ENCODE data around the gene CA10. TPM values are rescaled to one million over a fixed set of nuclear protein-coding genes. Genes with fewer than 3 reads are reported as not detected.

CA10 gene
- total RNA-seq, 1 donor, result not detected

GRCh38 chr17:51908841-51909537, 249.5 kb downstream of the CA10 start:
- TF ChIP-seq CTCF (IDR thresholded peaks at IDR 0.05; ENCODE audit: extremely low read depth, low read depth, low read length), result no peak
- Histone ChIP-seq H3K27ac (ENCODE audit: low read depth, low read length) (no peak overlapping the region), H3K4me2 (ENCODE audit: insufficient read depth, low read length) (no peak overlapping the region), H4K20me1 (ENCODE audit: insufficient read depth, low read length) (no peaks in the 10 kb centered on the region), H3K36me3 (ENCODE audit: insufficient read depth, low read length) (no peaks in the 10 kb centered on the region), H2AFZ (ENCODE audit: low read length) (no peak overlapping the region), H3K4me3 (ENCODE audit: insufficient read depth, low read length) (no peak overlapping the region), H3K9me3 (ENCODE audit: low read depth, low read length) (no peaks in the 10 kb centered on the region), H3K79me2 (ENCODE audit: insufficient read depth, low read length) (no peaks in the 10 kb centered on the region), H3K27me3 (ENCODE audit: insufficient read depth, low read length) (no peaks in the 10 kb centered on the region), H3K4me1 (ENCODE audit: insufficient read depth, low read length) (no peaks in the 10 kb centered on the region)
- DNase-seq (ENCODE audit: insufficient read length, low spot score, missing footprints), result no peak

GRCh38 chr17:51907041-51907440, 251.5 kb downstream of the CA10 start:
- Histone ChIP-seq H4K20me1 (ENCODE audit: insufficient read depth, low read length) (no peaks in the 10 kb centered on the region), H3K79me2 (ENCODE audit: insufficient read depth, low read length) (no peaks in the 10 kb centered on the region), H3K4me3 (ENCODE audit: insufficient read depth, low read length) (no peak overlapping the region), H3K27me3 (ENCODE audit: insufficient read depth, low read length) (no peaks in the 10 kb centered on the region), H2AFZ (ENCODE audit: low read length) (no peak overlapping the region), H3K36me3 (ENCODE audit: insufficient read depth, low read length) (no peaks in the 10 kb centered on the region), H3K9me3 (ENCODE audit: low read depth, low read length) (no peaks in the 10 kb centered on the region), H3K27ac (ENCODE audit: low read depth, low read length) (no peak overlapping the region), H3K4me2 (ENCODE audit: insufficient read depth, low read length) (no peak overlapping the region), H3K4me1 (ENCODE audit: insufficient read depth, low read length) (no peaks in the 10 kb centered on the region)
- TF ChIP-seq CTCF (IDR thresholded peaks at IDR 0.05; ENCODE audit: extremely low read depth, low read depth, low read length), result no peak
- DNase-seq (ENCODE audit: insufficient read length, low spot score, missing footprints), result no peak

- no peak overlapping the region for H3K4me2 ChIP-seq (ENCODE audit: insufficient read depth, low read length)
- H3K79me2 ChIP-seq (ENCODE audit: insufficient read depth, low read length), result no peaks in the 10 kb centered on the region
- H4K20me1 ChIP-seq (ENCODE audit: insufficient read depth, low read length), result no peaks in the 10 kb centered on the region
- DNase-seq (ENCODE audit: insufficient read length, low spot score, missing footprints), result no peak
- H3K36me3 ChIP-seq (ENCODE audit: insufficient read depth, low read length), result no peaks in the 10 kb centered on the region
- H3K4me3 ChIP-seq (ENCODE audit: insufficient read depth, low read length), result no peak overlapping the region
- TF ChIP-seq CTCF (IDR thresholded peaks at IDR 0.05; ENCODE audit: extremely low read depth, low read depth, low read length), result no peak
- no peak overlapping the region for H3K27ac ChIP-seq (ENCODE audit: low read depth, low read length)
- no peaks in the 10 kb centered on the region for H3K9me3 ChIP-seq (ENCODE audit: low read depth, low read length)
- H3K27me3 ChIP-seq (ENCODE audit: insufficient read depth, low read length), result no peaks in the 10 kb centered on the region
- no peaks in the 10 kb centered on the region for H3K4me1 ChIP-seq (ENCODE audit: insufficient read depth, low read length)
- no peak overlapping the region for H2AFZ ChIP-seq (ENCODE audit: low read length)
Observed at GRCh38 chr17:51904379-51904778, 254.1 kb downstream of the CA10 start.

- Histone ChIP-seq H3K4me3 (ENCODE audit: insufficient read depth, low read length) (no peak overlapping the region), H3K4me2 (ENCODE audit: insufficient read depth, low read length) (no peak overlapping the region), H3K27ac (ENCODE audit: low read depth, low read length) (no peak overlapping the region), H3K4me1 (ENCODE audit: insufficient read depth, low read length) (no peaks in the 10 kb centered on the region), H2AFZ (ENCODE audit: low read length) (no peak overlapping the region), H4K20me1 (ENCODE audit: insufficient read depth, low read length) (no peaks in the 10 kb centered on the region), H3K36me3 (ENCODE audit: insufficient read depth, low read length) (no peaks in the 10 kb centered on the region), H3K9me3 (ENCODE audit: low read depth, low read length) (no peaks in the 10 kb centered on the region), H3K27me3 (ENCODE audit: insufficient read depth, low read length) (no peaks in the 10 kb centered on the region), H3K79me2 (ENCODE audit: insufficient read depth, low read length) (no peaks in the 10 kb centered on the region)
- no peak for DNase-seq (ENCODE audit: insufficient read length, low spot score, missing footprints)
- no peak for TF ChIP-seq CTCF (IDR thresholded peaks at IDR 0.05; ENCODE audit: extremely low read depth, low read depth, low read length)
Observed at GRCh38 chr17:51901242-51901641, 257.3 kb downstream of the CA10 start.
